ENCODE measurements around the gene ANKLE1. TPM values are rescaled to one million over a fixed set of nuclear protein-coding genes. Genes with fewer than 3 reads are reported as not detected.

ANKLE1 gene
- total and polyA plus RNA-seq, 2 donors (not counting 3 experiments of a cell fraction or from before 2014, with no cell fraction given): 1.9 to 3.1 TPM

DNA sequence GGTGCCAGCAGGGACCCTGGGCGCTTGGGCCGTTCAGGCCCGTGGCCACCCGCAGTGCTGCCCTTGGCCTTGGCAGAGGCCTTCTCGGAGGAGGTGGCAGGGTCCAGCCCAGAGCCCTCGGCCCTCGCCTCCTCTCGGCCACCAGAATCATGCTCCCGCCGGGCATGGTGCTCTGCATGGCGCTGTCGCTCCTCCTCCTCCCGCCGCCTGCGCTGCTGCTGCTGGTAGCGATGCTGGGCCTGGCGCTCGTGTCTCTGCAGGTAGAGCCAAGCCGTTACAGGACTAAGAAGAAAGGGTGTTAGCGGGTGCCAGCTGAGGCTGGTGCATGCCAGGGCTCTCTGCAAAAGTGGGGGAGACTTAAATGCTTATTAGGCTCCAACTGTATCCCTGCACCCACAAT, 43.4 kb downstream of the ANKLE1 start:
- ChIA-PET POLR2A (no interaction called here), CTCF (interaction anchor here (1.8 to 2.0 kb wide), 2 partner anchors 16 to 20 kb away, joined by 6 read pairs; partner anchors contain the start of genes DDA1 and MRPL34)
- Histone ChIP-seq H3K4me1 (ENCODE audit: control insufficient read depth, extremely low read depth, insufficient read depth, low read length) (peaks cover 10% of the 10 kb centered on the region), H3K27me3 (ENCODE audit: control insufficient read depth in 2 of 2, insufficient read depth in 2 of 2, low read length in 2 of 2) (peaks cover 4 to 13% of the 10 kb centered on the region in 2 experiments), H3K36me3 (ENCODE audit: control insufficient read depth in 2 of 2, extremely low read depth in 1 of 2, insufficient read depth in 2 of 2, low read length in 2 of 2) (peaks cover 3 to 7% of the 10 kb centered on the region in 2 experiments), H4K20me1 (replicated peaks; ENCODE audit: control insufficient read depth, extremely low read depth, insufficient read depth, low read length) (no peaks in the 10 kb centered on the region), H3K9me1 (replicated peaks; ENCODE audit: control insufficient read depth, extremely low read depth, insufficient read depth, low read length) (no peaks in the 10 kb centered on the region), H3K4me2 (ENCODE audit: insufficient read depth, low read length) (no peak overlapping the region), H3K4me3 (replicated peaks in 1 of 3; ENCODE audit: insufficient read depth in 1 of 3, low read depth in 1 of 3, low read length in 3 of 3) (no peak overlapping the region), H2AFZ (ENCODE audit: low read depth, low read length) (no peak overlapping the region), H3K9ac (replicated peaks; ENCODE audit: extremely low read depth, insufficient read depth, low read length) (no peak overlapping the region), H3K9me3 (replicated peaks; ENCODE audit: control insufficient read depth, insufficient read depth, low read length) (no peaks in the 10 kb centered on the region), H3K79me2 (ENCODE audit: control insufficient read depth, insufficient read depth, low read length) (no peaks in the 10 kb centered on the region), H3K27ac (ENCODE audit: insufficient read depth, low read depth, low read length) (no peak overlapping the region)
- intact Hi-C loops (cut with micrococcal nuclease) (no loop called here), dilution Hi-C loops (cut with MboI; ENCODE audit: extremely low pct_ligation_motif_present, low sequenced_read_pairs) (no loop called here)
- DNase-seq (ENCODE audit: low read depth, low spot score) (no peak), FAIRE-seq (no peak)
- BruUV-seq (replicated peaks): no TSS peak
- TF ChIP-seq, protein P1, sequence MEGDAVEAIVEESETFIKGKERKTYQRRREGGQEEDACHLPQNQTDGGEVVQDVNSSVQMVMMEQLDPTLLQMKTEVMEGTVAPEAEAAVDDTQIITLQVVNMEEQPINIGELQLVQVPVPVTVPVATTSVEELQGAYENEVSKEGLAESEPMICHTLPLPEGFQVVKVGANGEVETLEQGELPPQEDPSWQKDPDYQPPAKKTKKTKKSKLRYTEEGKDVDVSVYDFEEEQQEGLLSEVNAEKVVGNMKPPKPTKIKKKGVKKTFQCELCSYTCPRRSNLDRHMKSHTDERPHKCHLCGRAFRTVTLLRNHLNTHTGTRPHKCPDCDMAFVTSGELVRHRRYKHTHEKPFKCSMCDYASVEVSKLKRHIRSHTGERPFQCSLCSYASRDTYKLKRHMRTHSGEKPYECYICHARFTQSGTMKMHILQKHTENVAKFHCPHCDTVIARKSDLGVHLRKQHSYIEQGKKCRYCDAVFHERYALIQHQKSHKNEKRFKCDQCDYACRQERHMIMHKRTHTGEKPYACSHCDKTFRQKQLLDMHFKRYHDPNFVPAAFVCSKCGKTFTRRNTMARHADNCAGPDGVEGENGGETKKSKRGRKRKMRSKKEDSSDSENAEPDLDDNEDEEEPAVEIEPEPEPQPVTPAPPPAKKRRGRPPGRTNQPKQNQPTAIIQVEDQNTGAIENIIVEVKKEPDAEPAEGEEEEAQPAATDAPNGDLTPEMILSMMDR (IDR thresholded peaks at IDR 0.05; ENCODE audit: extremely low read depth in 1 of 2, insufficient read depth in 1 of 2, low read depth in 1 of 2, low read length in 2 of 2): no peak
- no peak for TF ChIP-seq MAX (IDR thresholded peaks at IDR 0.05; ENCODE audit: insufficient read depth, insufficient read length)
- TF ChIP-seq EZH2 (IDR thresholded peaks at IDR 0.05; ENCODE audit: borderline replicate concordance, low read depth, low read length, severe bottlenecking): no peak
- no peak for TF ChIP-seq POLR2A (IDR thresholded peaks at IDR 0.05; ENCODE audit: low read depth, low read length)
- no peak for TF ChIP-seq GATA2 (IDR thresholded peaks at IDR 0.05; ENCODE audit: insufficient read depth, insufficient read length, low read depth, low read length)
